AG09319 (cell line): ENCODE data around the gene LAMA2.

Experiments used
- DNase-seq: peaks from one replicate; pipeline ENCODE4 v3.0.0-alpha.2; 2010; ENCODE audit warnings: low read depth; ENCODE audit errors: extremely low read depth
- TF ChIP-seq, protein P1 (sequence below): IDR thresholded peaks from 2 replicates; pipeline ENCODE4 v1.5.1; 2011; ENCODE audit warnings: low read depth, mild to moderate bottlenecking, inconsistent platforms, low read length, moderate library complexity

Gene LAMA2

GRCh38 chr6:128903715-128904114 is 20.8 kb downstream of the LAMA2 start:
- DNase-seq: no peak
- TF ChIP-seq, protein P1, sequence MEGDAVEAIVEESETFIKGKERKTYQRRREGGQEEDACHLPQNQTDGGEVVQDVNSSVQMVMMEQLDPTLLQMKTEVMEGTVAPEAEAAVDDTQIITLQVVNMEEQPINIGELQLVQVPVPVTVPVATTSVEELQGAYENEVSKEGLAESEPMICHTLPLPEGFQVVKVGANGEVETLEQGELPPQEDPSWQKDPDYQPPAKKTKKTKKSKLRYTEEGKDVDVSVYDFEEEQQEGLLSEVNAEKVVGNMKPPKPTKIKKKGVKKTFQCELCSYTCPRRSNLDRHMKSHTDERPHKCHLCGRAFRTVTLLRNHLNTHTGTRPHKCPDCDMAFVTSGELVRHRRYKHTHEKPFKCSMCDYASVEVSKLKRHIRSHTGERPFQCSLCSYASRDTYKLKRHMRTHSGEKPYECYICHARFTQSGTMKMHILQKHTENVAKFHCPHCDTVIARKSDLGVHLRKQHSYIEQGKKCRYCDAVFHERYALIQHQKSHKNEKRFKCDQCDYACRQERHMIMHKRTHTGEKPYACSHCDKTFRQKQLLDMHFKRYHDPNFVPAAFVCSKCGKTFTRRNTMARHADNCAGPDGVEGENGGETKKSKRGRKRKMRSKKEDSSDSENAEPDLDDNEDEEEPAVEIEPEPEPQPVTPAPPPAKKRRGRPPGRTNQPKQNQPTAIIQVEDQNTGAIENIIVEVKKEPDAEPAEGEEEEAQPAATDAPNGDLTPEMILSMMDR: no peak

DNA sequence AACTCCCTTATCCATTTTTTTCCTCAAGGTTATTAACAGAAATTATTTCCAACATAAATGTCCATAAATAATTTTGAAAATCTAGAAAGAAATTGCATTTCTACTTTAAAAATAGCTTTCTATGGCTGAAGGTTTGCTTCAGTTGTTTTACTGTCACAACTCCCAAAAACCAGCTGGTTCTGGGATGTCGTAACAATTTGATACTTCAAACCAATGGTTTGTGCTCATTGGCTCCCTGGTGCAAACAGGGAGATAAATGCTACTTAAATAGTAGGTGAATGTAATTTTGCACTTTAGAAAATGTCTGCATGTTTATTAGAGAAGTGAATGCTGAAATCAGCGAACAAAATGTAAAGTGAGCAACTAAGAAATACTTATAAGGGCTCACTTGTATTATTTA is 31.1 kb downstream of the LAMA2 start:
- TF ChIP-seq, protein P1: no peak
- DNase-seq: no peak

DNA sequence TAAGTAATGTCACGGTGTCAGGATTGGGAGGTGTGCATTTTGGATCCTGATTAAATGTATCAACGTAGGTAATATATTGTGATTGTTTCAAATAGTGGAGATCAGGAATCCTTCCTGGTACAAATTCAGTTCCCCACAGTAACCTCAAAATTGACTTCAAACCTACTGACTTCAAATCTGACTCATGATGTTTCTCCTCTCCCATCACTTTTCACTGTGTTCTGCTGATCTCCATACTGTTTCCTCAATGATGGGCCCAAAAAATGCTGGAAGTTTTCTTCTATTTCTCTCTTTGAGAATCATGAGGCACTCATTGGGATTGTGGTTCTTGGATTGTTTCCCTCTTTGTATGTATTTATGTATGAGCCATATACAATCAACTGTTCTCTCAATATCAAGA is 35.9 kb downstream of the LAMA2 start:
- TF ChIP-seq, protein P1: no peak
- no peak for DNase-seq

DNA sequence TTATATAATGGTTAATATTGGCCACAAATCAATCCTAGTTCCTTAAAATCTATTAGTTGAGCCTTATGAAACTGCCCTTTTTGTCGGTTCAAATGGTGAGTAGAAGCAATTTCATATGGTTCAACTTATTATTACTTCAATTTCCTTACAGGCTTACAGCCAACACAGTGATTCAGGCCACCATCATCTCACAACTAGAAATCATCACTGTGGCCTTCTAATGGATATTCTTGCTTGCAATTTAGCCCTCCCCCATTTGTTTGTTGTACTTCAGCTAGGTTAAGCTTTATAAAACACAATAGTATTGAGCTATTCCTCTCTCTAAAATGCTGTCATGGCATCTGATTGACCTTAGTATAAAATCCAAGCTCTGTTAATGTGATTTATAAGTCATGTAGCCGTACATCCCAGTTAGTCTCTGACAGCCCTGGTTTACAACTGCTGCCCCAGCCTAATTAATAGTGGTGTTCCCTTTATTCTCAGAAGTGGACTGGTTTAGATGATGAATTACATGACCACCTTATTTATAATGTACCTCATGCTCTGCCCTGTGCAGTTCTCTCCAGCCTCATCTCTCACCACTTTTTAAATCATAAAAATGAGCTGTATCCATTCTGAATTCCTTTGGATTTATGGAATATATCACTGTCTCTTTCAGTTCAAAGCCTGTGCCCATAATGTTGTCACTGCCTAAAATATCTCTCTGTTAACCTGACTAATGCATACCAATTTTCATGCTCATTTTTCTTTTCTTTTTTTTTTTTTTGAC is 36.7 kb downstream of the LAMA2 start:
- DNase-seq: peak; percentile 22
- TF ChIP-seq, protein P1: no peak

GRCh38 chr6:128925765-128926164 is 42.8 kb downstream of the LAMA2 start:
- DNase-seq: no peak
- TF ChIP-seq, protein P1: no peak

- no peak for DNase-seq
Measured at GRCh38 chr6:128929869-128930268, 46.9 kb downstream of the LAMA2 start.

GRCh38 chr6:128930321-128930720 is 47.4 kb downstream of the LAMA2 start:
- no peak for DNase-seq
- TF ChIP-seq, protein P1: no peak

More at GRCh38 chr6:128929869-128930268, 46.9 kb downstream of the LAMA2 start:
- TF ChIP-seq, protein P1: no peak
